Measurements from ENCODE around the gene PRM2.

GRCh38 chr16:11274964-11275363 is 1.3 kb downstream of the PRM2 start:
- TF ChIP-seq EP300 (IDR thresholded peaks at IDR 0.05; ENCODE audit: borderline replicate concordance in 1 of 2, low read depth in 1 of 2, low read length in 1 of 2), result no peak
- TF ChIP-seq CTCF (IDR thresholded peaks at IDR 0.05), result no peak
- TF ChIP-seq RFX5 (IDR thresholded peaks at IDR 0.05; ENCODE audit: low read length), result no peak
- TF ChIP-seq USF2 (IDR thresholded peaks at IDR 0.05; ENCODE audit: borderline replicate concordance, low read depth, low read length), result no peak
- no peak for TF ChIP-seq PBX3 (IDR thresholded peaks at IDR 0.05)
- TF ChIP-seq NFIC (IDR thresholded peaks at IDR 0.05; ENCODE audit: borderline replicate concordance), result no peak
- no peak for TF ChIP-seq FOXM1 (IDR thresholded peaks at IDR 0.05; ENCODE audit: low read depth)
- no peak for TF ChIP-seq RCOR1 (IDR thresholded peaks at IDR 0.05; ENCODE audit: low read length)
- no peak for TF ChIP-seq MAX (IDR thresholded peaks at IDR 0.05; ENCODE audit: low read depth)
- TF ChIP-seq POLR2AphosphoS5 (IDR thresholded peaks at IDR 0.05; ENCODE audit: low read depth, low read length), result no peak
- no peak for TF ChIP-seq YY1 (IDR thresholded peaks at IDR 0.05; ENCODE audit: low read depth)
- TF ChIP-seq EZH2phosphoT487 (IDR thresholded peaks at IDR 0.05; ENCODE audit: borderline replicate concordance, low read depth), result no peak
- TF ChIP-seq JUND (IDR thresholded peaks at IDR 0.05), result no peak
- TF ChIP-seq NRF1 (IDR thresholded peaks at IDR 0.05; ENCODE audit: low read depth, low read length), result no peak

Data from SK-N-SH (cell line).